B cell (primary cell): ENCODE measurements around the gene NLRP9. TPM values are rescaled to one million over a fixed set of nuclear protein-coding genes. Genes with fewer than 3 reads are reported as not detected.
"Not testable (repeated sequence)": the region's sequence is repeated elsewhere in the genome, so short reads cannot be mapped to it uniquely, and the experiment has no call there.

Source experiments
- ATAC-seq: fragments of 200-7000 bp; cut with Tn5 transposase; one replicate; pipeline ENCODE4 v1.10.0; 2021; ENCODE audit warnings: low read depth, mild to moderate bottlenecking, moderate number of reproducible peaks, moderate library complexity
- CTCF ChIA-PET: fragments of 350-600 bp; sonication (Branson Sonifier 250); formaldehyde crosslinking; loops from one replicate; lab custom pipeline; 2021; ENCODE audit warnings: antibody characterized with exemption, inconsistent platforms; lab: Charles Lee
- POLR2A ChIA-PET: fragments of 350-600 bp; sonication (Branson Sonifier 250); formaldehyde crosslinking; loops from one replicate; lab custom pipeline; 2021; ENCODE audit warnings: antibody characterized with exemption; lab: Charles Lee
- DNase-seq: peaks from one replicate; pipeline ENCODE4 v3.0.0; 2013
- H2AFZ ChIP-seq: 2 replicates; pipeline ENCODE4 v1.6.1; 2012; ENCODE audit warnings: mild to moderate bottlenecking, low read depth, low read length; ENCODE audit not compliant: insufficient read depth, poor library complexity, severe bottlenecking
- H3K27ac ChIP-seq, 2 donors: 1 replicate in 1 of 2; 2 replicates in 1 of 2; pipeline ENCODE4 v1.5.1; 2012 to 2013; ENCODE audit warnings: low read length in 2 of 2, mild to moderate bottlenecking in 2 of 2, moderate library complexity in 1 of 2
- H3K27me3 ChIP-seq, 4 experiments: fragments of 200-600 bp in 1 of 4; sonication (generic) in 1 of 4; replicated peaks in 1 of 4; 1 replicate in 2 of 4; 2 replicates in 2 of 4; pipeline versions ENCODE4 v1.6.1 to v1.7.0; 2013 to 2016; ENCODE audit warnings: low read length in 3 of 4, mild to moderate bottlenecking in 2 of 4, mixed read lengths in 1 of 4, moderate library complexity in 1 of 4; ENCODE audit not compliant: insufficient read depth in 4 of 4, control insufficient read depth in 3 of 4; ENCODE audit errors: control extremely low read depth in 1 of 4
- H3K36me3 ChIP-seq, 2 experiments: replicated peaks in 1 of 2; 1 replicate in 1 of 2; 2 replicates in 1 of 2; pipeline versions ENCODE4 v1.6.1 to v1.7.1; 2013; ENCODE audit warnings: low read length in 1 of 2; ENCODE audit not compliant: insufficient read depth in 2 of 2, control insufficient read depth in 1 of 2; ENCODE audit errors: control extremely low read depth in 1 of 2, extremely low read depth in 1 of 2
- H3K4me1 ChIP-seq, 2 donors: fragments of 200-600 bp in 1 of 2; sonication (generic) in 1 of 2; 1 replicate in 1 of 2; 2 replicates in 1 of 2; pipeline versions ENCODE4 v1.5.1 to v1.6.1; 2013 to 2017; ENCODE audit warnings: low read length in 2 of 2; ENCODE audit not compliant: control insufficient read depth in 2 of 2, insufficient read depth in 2 of 2
- H3K4me2 ChIP-seq: replicated peaks from 2 replicates; pipeline ENCODE3; 2012; ENCODE audit warnings: mild to moderate bottlenecking, low read depth, low read length; ENCODE audit not compliant: poor library complexity, severe bottlenecking
- H3K4me3 ChIP-seq, 5 experiments: fragments of 200-600 bp in 1 of 5; sonication (generic) in 1 of 5; 1 replicate in 3 of 5; 2 replicates in 2 of 5; pipeline versions ENCODE4 v1.5.1 to v1.7.0; 2011 to 2016; ENCODE audit warnings: low read length in 4 of 5, mild to moderate bottlenecking in 4 of 5, low read depth in 2 of 5, control low read depth in 1 of 5, moderate library complexity in 1 of 5; ENCODE audit not compliant: insufficient read depth in 1 of 5; ENCODE audit errors: control extremely low read depth in 1 of 5, extremely low read depth in 1 of 5
- H3K79me2 ChIP-seq: fragments of 200-600 bp; sonication (generic); one replicate; pipeline ENCODE4 v1.6.0; 2016; ENCODE audit warnings: low read length; ENCODE audit not compliant: control insufficient read depth, insufficient read depth
- H3K9ac ChIP-seq: fragments of 200-600 bp; sonication (generic); 2 replicates; pipeline ENCODE4 v1.6.1; 2017; ENCODE audit warnings: mild to moderate bottlenecking, low read length, moderate library complexity
- H3K9me3 ChIP-seq, 3 donors: one replicate each; pipeline versions ENCODE4 v1.6.1 to v1.7.1; 2013; ENCODE audit warnings: low read length in 2 of 3; ENCODE audit not compliant: control insufficient read depth in 2 of 3, insufficient read depth in 1 of 3; ENCODE audit errors: control extremely low read depth in 1 of 3
- H4K20me1 ChIP-seq: 2 replicates; pipeline ENCODE4 v1.6.0; 2012; ENCODE audit warnings: mild to moderate bottlenecking, low read length; ENCODE audit not compliant: insufficient read depth, control insufficient read depth, poor library complexity, severe bottlenecking
- H3K27ac Mint-ChIP-seq: one replicate; pipeline ENCODE4 v1.8.0; 2021; ENCODE audit warnings: mixed read lengths
- H3K27me3 Mint-ChIP-seq: one replicate; pipeline ENCODE4 v1.8.0; 2021; ENCODE audit warnings: mixed read lengths
- H3K4me1 Mint-ChIP-seq: one replicate; pipeline ENCODE4 v1.8.0; 2021; ENCODE audit warnings: mixed read lengths
- H3K4me3 Mint-ChIP-seq: one replicate; pipeline ENCODE4 v1.8.0; 2021; ENCODE audit warnings: mixed read lengths
- H3K9me3 Mint-ChIP-seq: one replicate; pipeline ENCODE4 v1.8.0; 2022; ENCODE audit warnings: mixed read lengths; ENCODE audit not compliant: insufficient read depth
- CTCF ChIP-seq: fragments of 200-600 bp; IDR thresholded peaks from one replicate; pipeline ENCODE4 v1.8.0; 2022; ENCODE audit warnings: antibody characterized with exemption, mild to moderate bottlenecking
- EZH2 ChIP-seq: IDR thresholded peaks from 2 replicates; pipeline ENCODE4 v1.6.1; 2012; ENCODE audit warnings: borderline replicate concordance, low read depth, mild to moderate bottlenecking, moderate library complexity, low read length; ENCODE audit not compliant: insufficient read depth, poor library complexity, severe bottlenecking
- WGBS: methylation state at CpG from one replicate; pipeline ENCODE4 v1.1.5; 2013; ENCODE audit warnings: missing lambda C conversion rate; ENCODE audit not compliant: insufficient coverage; 5-methylcytosine and 5-hydroxymethylcytosine counted together
- intact Hi-C: fragments of 100-400 bp; cut with micrococcal nuclease; formaldehyde crosslinking; loops from one replicate; pipeline ENCODE4 v1.10.0; 2022
- polyA plus RNA-seq: library from polyadenylated mRNA; depleted of rRNA; stranded (reverse); fragments of >200 nt; gene quantifications from 2 replicates; pipeline ENCODE4 v1.2.3, GENCODE V29; 2012
- total RNA-seq, 2 donors: library from RNA; stranded (reverse); fragments of 120-200 nt in 1 of 2; gene quantifications; 1 replicate in 1 of 2; 2 replicates in 1 of 2; pipeline versions ENCODE4 v1.2.3 to v1.2.4, GENCODE V29; 2013 to 2022

Gene NLRP9
- total and polyA plus RNA-seq, 2 donors (not counting 1 experiment from before 2014, with no cell fraction given): not detected

GRCh38 chr19:55756808-55757207 lies 18.6 kb upstream of the NLRP9 start:
- H3K9me3 ChIP-seq, H3K4me3 Mint-ChIP-seq, H3K27ac ChIP-seq, H3K79me2 ChIP-seq, H3K4me1 ChIP-seq, H3K4me3 ChIP-seq, POLR2A ChIA-PET, H3K27me3 ChIP-seq, H3K9ac ChIP-seq, H3K9me3 Mint-ChIP-seq, H3K4me1 Mint-ChIP-seq, H3K4me2 ChIP-seq, H2AFZ ChIP-seq, intact Hi-C loops, H3K36me3 ChIP-seq, DNase-seq, CTCF ChIA-PET, ATAC-seq, H3K27ac Mint-ChIP-seq, H4K20me1 ChIP-seq: not testable (repeated sequence)
- peaks cover 23% of the 10 kb centered on the region for H3K27me3 Mint-ChIP-seq
- WGBS: 77% methylated on average over 4 of the region's 4 CpGs

- Histone ChIP-seq H3K9me3 (peaks cover 0 to 4% (median 3%) of the 10 kb centered on the region in 3 donors), H2AFZ (no peak overlapping the region), H3K79me2 (no peaks in the 10 kb centered on the region), H3K4me1 (no peaks in the 10 kb centered on the region), H3K4me2 (no peak overlapping the region), H3K27me3 (no peaks in the 10 kb centered on the region), H3K9ac (no peak overlapping the region), H3K36me3 (no peaks in the 10 kb centered on the region), H3K4me3 (no peak overlapping the region), H4K20me1 (no peaks in the 10 kb centered on the region), H3K27ac (no peak overlapping the region)
- 89% methylated on average over 1 of the region's 3 CpGs for WGBS
- intact Hi-C loops: no loop called here
- Mint-ChIP-seq H3K4me1 (no peaks in the 10 kb centered on the region), H3K4me3 (no peak overlapping the region), H3K27me3 (peaks cover 17% of the 10 kb centered on the region), H3K9me3 (no peaks in the 10 kb centered on the region), H3K27ac (no peak overlapping the region)
- TF ChIP-seq EZH2: no peak
- no peak for TF ChIP-seq CTCF
- ChIA-PET POLR2A (no interaction called here), CTCF (no interaction called here)
- no peak for ATAC-seq
- no peak for DNase-seq
Measured at GRCh38 chr19:55753401-55753800, 15.2 kb upstream of the NLRP9 start.
